K562 (cell line): Measurements from ENCODE around the gene PCNX3. TPM values are rescaled to one million over a fixed set of nuclear protein-coding genes. Genes with fewer than 3 reads are reported as not detected.

Source experiments
- ASH1L ChIP-seq: fragments of 450-650 bp; IDR thresholded peaks from 2 replicates; pipeline ENCODE4 v1.6.1; 2018; ENCODE audit warnings: borderline replicate concordance, mild to moderate bottlenecking, low read depth; ENCODE audit not compliant: partially characterized antibody
- BMI1 ChIP-seq: fragments of 150-350 bp; IDR thresholded peaks from 2 replicates; pipeline ENCODE4 v1.6.1; 2014; ENCODE audit warnings: low read length
- DMBX1 ChIP-seq: fragments of 250-450 bp; sonication (Bioruptor Pico); IDR thresholded peaks from 2 replicates; pipeline ENCODE4 v1.8.0; 2022; ENCODE audit warnings: inconsistent platforms, mild to moderate bottlenecking, moderate library complexity, borderline replicate concordance
- EZH2 ChIP-seq: IDR thresholded peaks from 2 replicates; pipeline ENCODE4 v1.6.1; 2012; ENCODE audit warnings: low read depth, mild to moderate bottlenecking, inconsistent platforms, low read length, borderline replicate concordance
- JUN ChIP-seq, 2 experiments: sonication (generic) in 1 of 2; formaldehyde crosslinking in 1 of 2; IDR thresholded peaks; 2 replicates each; pipeline versions ENCODE4 v1.6.1 to v1.8.0; 2012 to 2022; ENCODE audit warnings: borderline replicate concordance in 2 of 2, mild to moderate bottlenecking in 2 of 2, improper control_type of control experiment in 1 of 2, low read depth in 1 of 2, low read length in 1 of 2, missing genetic modification reagents in 1 of 2
- MTF1 ChIP-seq: fragments of 250-450 bp; sonication (Bioruptor Pico); IDR thresholded peaks from 2 replicates; pipeline ENCODE4 v1.9.0; 2021; ENCODE audit warnings: moderate library complexity, mild to moderate bottlenecking, inconsistent platforms, borderline replicate concordance
- POLR2B ChIP-seq: fragments of 450-650 bp; IDR thresholded peaks from 2 replicates; pipeline ENCODE4 v1.6.1; 2018; ENCODE audit warnings: low read depth; ENCODE audit not compliant: partially characterized antibody
- TRIM24 ChIP-seq, 2 experiments: fragments of 450-650 bp; IDR thresholded peaks; 2 replicates each; pipeline ENCODE4 v1.6.1; 2016
- ZC3H11A ChIP-seq: IDR thresholded peaks from 2 replicates; pipeline ENCODE4 v1.6.1; 2012; ENCODE audit warnings: low read depth, low read length, improper control_type of control experiment
- ZFPM2 ChIP-seq: fragments of 250-450 bp; sonication (Bioruptor Pico); IDR thresholded peaks from 2 replicates; pipeline ENCODE4 v1.5.1; 2022; ENCODE audit warnings: mild to moderate bottlenecking
- ZNF217 ChIP-seq: sonication (generic); formaldehyde crosslinking; IDR thresholded peaks from 2 replicates; pipeline ENCODE4 v1.8.0; 2022; ENCODE audit warnings: mild to moderate bottlenecking, missing genetic modification reagents
- ZNF274 ChIP-seq: IDR thresholded peaks from 2 replicates; pipeline ENCODE4 v1.6.1; 2011; ENCODE audit warnings: low read depth, mild to moderate bottlenecking, low read length, moderate library complexity, borderline replicate concordance
- ZNF507 ChIP-seq: conservative IDR thresholded peaks from 2 replicates; pipeline ENCODE4 v1.6.1; 2017; ENCODE audit warnings: missing genetic modification characterization, missing compliant biosample characterization
- ZNF583 ChIP-seq: fragments of 250-450 bp; sonication (Bioruptor Pico); IDR thresholded peaks from 2 replicates; pipeline ENCODE4 v1.4.0; 2020
- ZNF75A ChIP-seq: fragments of 450-650 bp; formaldehyde crosslinking; IDR thresholded peaks from 2 replicates; pipeline ENCODE4 v1.4.0; 2020; ENCODE audit warnings: mild to moderate bottlenecking
- polyA plus RNA-seq, 8 experiments: library from polyadenylated mRNA; depleted of rRNA in 4 of 8; stranded (reverse) in 5 of 8; unstranded in 3 of 8; fragments of >200 nt; fragmentation: Nextera tagmentation in 2 of 8; fragmentation: Illumina TruSeq in 1 of 8; extraction: Ambion mirVana in 2 of 8; extraction: Trizol in 1 of 8; gene quantifications; 2 replicates each; pipeline versions ENCODE4 v1.2.1 to v1.2.3, GENCODE V29; 2011 to 2014; ENCODE audit warnings: inconsistent platforms in 1 of 8, missing spikeins in 1 of 8
- total RNA-seq, 7 experiments: library from RNA; depleted of rRNA in 6 of 7; stranded (reverse); fragments of >200 nt in 6 of 7; fragmentation: Illumina TruSeq in 2 of 7; extraction: Trizol in 2 of 7; gene quantifications; 2 replicates each; pipeline versions ENCODE4 v1.2.1 to v1.2.3, GENCODE V29; 2011 to 2021; ENCODE audit warnings: low replicate concordance in 1 of 7
- TF ChIP-seq, protein P1 (sequence below), 2 experiments: IDR thresholded peaks in 1 of 2; conservative IDR thresholded peaks in 1 of 2; 2 replicates each; pipeline ENCODE4 v1.6.1; 2016; ENCODE audit warnings: low read depth in 2 of 2, mild to moderate bottlenecking in 1 of 2, missing compliant biosample characterization in 1 of 2, missing genetic modification characterization in 1 of 2, moderate library complexity in 1 of 2
- TF ChIP-seq, protein P2 (sequence below): fragments of 250-450 bp; sonication (Bioruptor Pico); IDR thresholded peaks from 2 replicates; pipeline ENCODE4 v1.8.0; 2021; ENCODE audit warnings: moderate library complexity, mild to moderate bottlenecking, inconsistent platforms
- TF ChIP-seq, protein P3 (sequence below): fragments of 250-450 bp; sonication (Bioruptor Pico); IDR thresholded peaks from 2 replicates; pipeline ENCODE4 v1.5.0; 2021; ENCODE audit warnings: mild to moderate bottlenecking, borderline replicate concordance
- TF ChIP-seq, protein P4 (sequence below), 2 experiments: fragments of 450-650 bp; IDR thresholded peaks; 2 replicates each; pipeline ENCODE4 v1.6.1; 2016

The PCNX3 gene
- total and polyA plus RNA-seq, 9 of the 15 experiments (the other 6 are each of a cell fraction or from before 2014, with no cell fraction given), result 0.11 to 47.8 (median 12.8) TPM

DNA sequence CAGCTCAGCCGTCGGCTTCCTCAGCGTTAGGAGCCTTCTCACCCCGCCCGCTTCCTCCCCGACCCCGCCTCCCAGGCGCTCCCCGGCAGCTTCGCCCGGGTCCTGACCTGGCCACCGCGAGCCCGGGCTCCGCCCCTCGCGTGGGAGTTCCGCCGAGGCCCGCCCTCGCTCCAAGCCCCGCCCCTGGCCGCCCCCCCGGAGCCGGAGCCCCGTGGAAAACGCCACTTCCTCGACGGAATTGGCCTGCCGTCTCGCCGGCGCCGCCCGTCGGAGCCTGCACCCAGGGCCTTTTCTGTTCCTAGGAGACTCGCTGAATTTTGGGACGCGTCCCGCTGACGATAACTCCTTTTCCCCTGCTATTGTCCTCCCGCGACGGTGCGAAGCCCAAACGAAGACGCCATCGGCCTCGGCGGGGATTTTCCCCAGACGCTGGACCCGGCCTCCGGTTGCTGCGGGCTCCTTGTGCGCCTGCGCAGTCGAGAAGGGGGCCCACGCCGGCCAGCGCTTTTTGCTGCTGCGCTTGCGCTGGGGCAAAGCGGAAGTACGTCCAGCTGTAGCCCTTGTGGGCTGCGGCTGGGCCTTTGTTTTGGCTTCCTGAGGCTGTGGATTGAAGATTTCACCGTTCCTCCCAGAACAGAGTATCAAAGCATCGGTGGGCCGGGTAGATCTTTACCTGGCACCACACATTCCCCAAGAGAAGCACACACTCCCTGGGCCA is 37.1 kb downstream of the PCNX3 start (continued):
- TF ChIP-seq ASH1L, result no peak
- TF ChIP-seq JUN (IDR thresholded peaks at IDR 0.05; ENCODE audit: borderline replicate concordance, low read depth, low read length), result no peak
- TF ChIP-seq JUN (CRISPR knock-in tag; IDR thresholded peaks at IDR 0.05; ENCODE audit: borderline replicate concordance), result no peak
- TF ChIP-seq, protein P1, sequence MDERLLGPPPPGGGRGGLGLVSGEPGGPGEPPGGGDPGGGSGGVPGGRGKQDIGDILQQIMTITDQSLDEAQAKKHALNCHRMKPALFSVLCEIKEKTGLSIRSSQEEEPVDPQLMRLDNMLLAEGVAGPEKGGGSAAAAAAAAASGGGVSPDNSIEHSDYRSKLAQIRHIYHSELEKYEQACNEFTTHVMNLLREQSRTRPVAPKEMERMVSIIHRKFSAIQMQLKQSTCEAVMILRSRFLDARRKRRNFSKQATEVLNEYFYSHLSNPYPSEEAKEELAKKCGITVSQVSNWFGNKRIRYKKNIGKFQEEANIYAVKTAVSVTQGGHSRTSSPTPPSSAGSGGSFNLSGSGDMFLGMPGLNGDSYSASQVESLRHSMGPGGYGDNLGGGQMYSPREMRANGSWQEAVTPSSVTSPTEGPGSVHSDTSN (CRISPR knock-in tag; IDR thresholded peaks at IDR 0.05; ENCODE audit: low read depth), result no peak
- TF ChIP-seq, protein P1 (tag; conservative IDR thresholded peaks at IDR 0.05; ENCODE audit: low read depth), result no peak
- no peak for TF ChIP-seq ZFPM2 (CRISPR knock-in tag)
- no peak for TF ChIP-seq ZNF217 (CRISPR knock-in tag)
- no peak for TF ChIP-seq EZH2
- TF ChIP-seq ZC3H11A, result no peak
- no peak for TF ChIP-seq ZNF583
- no peak for TF ChIP-seq MTF1 (CRISPR knock-in tag)
- TF ChIP-seq, protein P2, sequence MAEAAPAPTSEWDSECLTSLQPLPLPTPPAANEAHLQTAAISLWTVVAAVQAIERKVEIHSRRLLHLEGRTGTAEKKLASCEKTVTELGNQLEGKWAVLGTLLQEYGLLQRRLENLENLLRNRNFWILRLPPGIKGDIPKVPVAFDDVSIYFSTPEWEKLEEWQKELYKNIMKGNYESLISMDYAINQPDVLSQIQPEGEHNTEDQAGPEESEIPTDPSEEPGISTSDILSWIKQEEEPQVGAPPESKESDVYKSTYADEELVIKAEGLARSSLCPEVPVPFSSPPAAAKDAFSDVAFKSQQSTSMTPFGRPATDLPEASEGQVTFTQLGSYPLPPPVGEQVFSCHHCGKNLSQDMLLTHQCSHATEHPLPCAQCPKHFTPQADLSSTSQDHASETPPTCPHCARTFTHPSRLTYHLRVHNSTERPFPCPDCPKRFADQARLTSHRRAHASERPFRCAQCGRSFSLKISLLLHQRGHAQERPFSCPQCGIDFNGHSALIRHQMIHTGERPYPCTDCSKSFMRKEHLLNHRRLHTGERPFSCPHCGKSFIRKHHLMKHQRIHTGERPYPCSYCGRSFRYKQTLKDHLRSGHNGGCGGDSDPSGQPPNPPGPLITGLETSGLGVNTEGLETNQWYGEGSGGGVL, result no peak
- no peak for TF ChIP-seq BMI1
- peak; percentile 90 for TF ChIP-seq POLR2B
- peak; percentile 54; the same call in 1 of the 2 replicates for TF ChIP-seq ZNF75A (CRISPR knock-in tag)
- peak in 1 of 2 experiments; percentile 94; a peak in 2 of 4 replicates for TF ChIP-seq TRIM24 (IDR thresholded peaks at IDR 0.05)
- no peak for TF ChIP-seq ZNF274
- TF ChIP-seq, protein P3, sequence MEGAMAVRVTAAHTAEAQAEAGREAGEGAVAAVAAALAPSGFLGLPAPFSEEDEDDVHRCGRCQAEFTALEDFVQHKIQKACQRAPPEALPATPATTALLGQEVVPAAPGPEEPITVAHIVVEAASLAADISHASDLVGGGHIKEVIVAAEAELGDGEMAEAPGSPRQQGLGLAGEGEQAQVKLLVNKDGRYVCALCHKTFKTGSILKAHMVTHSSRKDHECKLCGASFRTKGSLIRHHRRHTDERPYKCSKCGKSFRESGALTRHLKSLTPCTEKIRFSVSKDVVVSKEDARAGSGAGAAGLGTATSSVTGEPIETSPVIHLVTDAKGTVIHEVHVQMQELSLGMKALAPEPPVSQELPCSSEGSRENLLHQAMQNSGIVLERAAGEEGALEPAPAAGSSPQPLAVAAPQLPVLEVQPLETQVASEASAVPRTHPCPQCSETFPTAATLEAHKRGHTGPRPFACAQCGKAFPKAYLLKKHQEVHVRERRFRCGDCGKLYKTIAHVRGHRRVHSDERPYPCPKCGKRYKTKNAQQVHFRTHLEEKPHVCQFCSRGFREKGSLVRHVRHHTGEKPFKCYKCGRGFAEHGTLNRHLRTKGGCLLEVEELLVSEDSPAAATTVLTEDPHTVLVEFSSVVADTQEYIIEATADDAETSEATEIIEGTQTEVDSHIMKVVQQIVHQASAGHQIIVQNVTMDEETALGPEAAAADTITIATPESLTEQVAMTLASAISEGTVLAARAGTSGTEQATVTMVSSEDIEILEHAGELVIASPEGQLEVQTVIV, result no peak
- no peak for TF ChIP-seq DMBX1 (CRISPR knock-in tag)
- no peak for TF ChIP-seq ZNF507 (tag)
- TF ChIP-seq, protein P4, sequence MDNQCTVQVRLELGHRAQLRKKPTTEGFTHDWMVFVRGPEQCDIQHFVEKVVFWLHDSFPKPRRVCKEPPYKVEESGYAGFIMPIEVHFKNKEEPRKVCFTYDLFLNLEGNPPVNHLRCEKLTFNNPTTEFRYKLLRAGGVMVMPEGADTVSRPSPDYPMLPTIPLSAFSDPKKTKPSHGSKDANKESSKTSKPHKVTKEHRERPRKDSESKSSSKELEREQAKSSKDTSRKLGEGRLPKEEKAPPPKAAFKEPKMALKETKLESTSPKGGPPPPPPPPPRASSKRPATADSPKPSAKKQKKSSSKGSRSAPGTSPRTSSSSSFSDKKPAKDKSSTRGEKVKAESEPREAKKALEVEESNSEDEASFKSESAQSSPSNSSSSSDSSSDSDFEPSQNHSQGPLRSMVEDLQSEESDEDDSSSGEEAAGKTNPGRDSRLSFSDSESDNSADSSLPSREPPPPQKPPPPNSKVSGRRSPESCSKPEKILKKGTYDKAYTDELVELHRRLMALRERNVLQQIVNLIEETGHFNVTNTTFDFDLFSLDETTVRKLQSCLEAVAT (IDR thresholded peaks at IDR 0.05), result 0 out of 4 replicates have a peak, but pooled peaks of 1 of the 2 experiments have one; percentile 48
